DMS79 (cell line): Measurements from ENCODE around the gene MDH1B.
"Not testable (repeated sequence)": the region's sequence is repeated elsewhere in the genome, so short reads cannot be mapped to it uniquely, and the experiment has no call there.

Source experiments
- DNase-seq: peaks from one replicate; lab custom pipeline; 2025; lab: John Stamatoyannopoulos, UW

Gene MDH1B

GRCh38 chr2:206765242-206766056, at the start of gene MDH1B, which contains the start of gene FASTKD2:
Gene MDH1B (minus strand): TSS chr2:206765328. CDS start chr2:206765271, 57 bp downstream.
Gene FASTKD2 (plus strand): TSS chr2:206765606. CDS start chr2:206766694, 1,088 bp downstream.
- DNase-seq, result peak; percentile 87

DNA sequence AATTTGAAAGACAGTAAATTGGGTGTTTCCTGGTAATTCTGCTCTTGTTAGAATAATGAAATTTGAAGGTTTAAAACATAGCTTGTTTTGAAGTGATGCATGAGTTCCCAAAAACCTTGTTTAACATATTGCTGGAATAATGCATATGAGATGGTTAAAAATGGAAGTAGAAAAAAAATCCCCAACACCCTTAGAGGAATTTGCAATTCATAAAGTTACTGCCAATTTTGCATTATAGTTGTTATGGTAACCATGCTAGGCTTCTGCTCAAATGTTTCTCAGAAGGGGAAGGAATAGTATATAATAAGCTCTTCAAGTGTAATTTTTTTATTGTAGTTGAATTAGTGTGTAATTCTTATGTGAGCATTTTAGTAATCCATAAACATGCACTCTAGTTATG, 49.4 kb upstream of the MDH1B start:
- DNase-seq, result no peak

DNA sequence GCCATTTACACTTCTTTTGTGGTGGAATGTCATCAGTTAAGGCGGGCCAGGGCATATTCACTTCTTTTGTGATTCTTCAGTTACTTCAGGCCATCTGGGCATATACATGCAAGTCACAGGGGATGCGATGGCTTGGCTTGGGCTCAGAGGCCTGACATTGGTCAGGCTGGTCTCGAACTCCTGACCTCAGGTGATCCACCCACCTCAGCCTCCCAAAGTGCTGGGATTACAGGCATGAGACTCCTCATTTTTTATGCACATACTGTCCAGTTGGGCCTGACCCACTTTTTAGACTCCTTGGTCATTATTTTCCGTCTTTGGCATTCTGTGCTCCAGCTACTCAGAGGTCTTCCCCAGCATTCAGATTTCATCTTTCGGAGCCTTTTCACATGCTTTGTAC, 47.3 kb upstream of the MDH1B start:
- not testable (repeated sequence) for DNase-seq

DNA sequence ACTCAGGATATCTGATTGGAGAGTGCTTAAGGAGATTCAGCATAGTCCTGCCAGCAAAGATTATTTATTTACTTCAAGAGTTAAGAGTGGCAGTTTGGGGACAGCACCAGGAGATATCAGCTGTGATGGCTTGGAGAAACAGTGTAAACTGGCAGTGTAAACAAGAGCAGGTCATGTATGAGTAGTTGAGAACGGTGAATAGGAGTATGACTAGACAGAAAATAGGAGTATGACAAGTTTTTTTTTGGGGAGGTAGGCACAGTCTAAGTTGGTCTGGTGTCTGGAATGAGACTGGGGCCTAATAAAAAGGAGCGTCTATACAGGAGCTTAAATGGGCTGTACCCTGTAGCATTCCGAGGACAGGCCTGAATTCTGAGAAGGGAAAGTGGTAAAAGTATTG, 42.5 kb upstream of the MDH1B start:
- not testable (repeated sequence) for DNase-seq

GRCh38 chr2:206805887-206806607, 40.9 kb upstream of the MDH1B start:
- DNase-seq, result no peak

DNA sequence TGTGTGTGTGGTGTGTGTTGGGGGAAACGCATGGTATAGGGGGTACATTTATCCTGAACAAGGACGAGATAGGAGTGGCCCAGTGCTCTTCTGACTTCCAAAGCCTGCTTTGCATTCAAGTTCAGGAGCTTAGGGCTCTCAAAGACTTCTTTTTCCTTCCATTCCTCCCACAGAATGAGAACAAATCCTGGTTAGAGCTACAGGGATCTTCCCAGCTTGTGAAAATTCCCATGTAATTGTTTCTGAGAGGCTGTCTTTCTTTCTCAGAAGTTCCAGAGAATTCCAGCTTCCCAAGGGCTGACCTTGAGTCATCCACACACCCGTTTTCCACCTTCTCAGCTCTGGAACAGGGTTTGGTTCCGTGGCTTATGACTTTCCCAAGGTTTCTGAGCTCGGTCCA, 39.2 kb upstream of the MDH1B start:
- DNase-seq, result no peak

GRCh38 chr2:206802654-206803514, 37.8 kb upstream of the MDH1B start:
- no peak for DNase-seq

- DNase-seq, result no peak
Measured at GRCh38 chr2:206801418-206802189, 36.5 kb upstream of the MDH1B start.

- DNase-seq, result peak; percentile 68
Measured at GRCh38 chr2:206800506-206801417, 35.6 kb upstream of the MDH1B start.

DNA sequence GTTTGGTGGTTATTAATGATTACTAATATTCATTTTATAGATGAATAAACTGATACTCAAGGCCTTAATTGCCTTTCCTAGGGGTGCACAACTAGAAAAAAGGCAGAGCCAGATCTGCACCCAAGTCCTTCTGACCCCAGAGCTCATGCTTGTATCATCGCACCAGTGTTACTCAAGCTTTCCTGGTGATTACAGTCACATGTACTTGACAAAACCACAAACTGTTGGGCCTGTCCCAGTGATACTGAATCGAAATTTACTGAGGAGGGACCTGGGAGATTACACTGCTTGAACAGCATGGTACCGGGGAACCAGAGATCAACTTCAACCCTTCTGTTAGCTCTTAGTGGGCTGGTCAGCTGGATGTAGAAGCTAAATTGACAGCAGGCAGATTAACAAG, 34.0 kb upstream of the MDH1B start:
- no peak for DNase-seq

GRCh38 chr2:206798000-206798399, 32.9 kb upstream of the MDH1B start:
- no peak for DNase-seq

DNA sequence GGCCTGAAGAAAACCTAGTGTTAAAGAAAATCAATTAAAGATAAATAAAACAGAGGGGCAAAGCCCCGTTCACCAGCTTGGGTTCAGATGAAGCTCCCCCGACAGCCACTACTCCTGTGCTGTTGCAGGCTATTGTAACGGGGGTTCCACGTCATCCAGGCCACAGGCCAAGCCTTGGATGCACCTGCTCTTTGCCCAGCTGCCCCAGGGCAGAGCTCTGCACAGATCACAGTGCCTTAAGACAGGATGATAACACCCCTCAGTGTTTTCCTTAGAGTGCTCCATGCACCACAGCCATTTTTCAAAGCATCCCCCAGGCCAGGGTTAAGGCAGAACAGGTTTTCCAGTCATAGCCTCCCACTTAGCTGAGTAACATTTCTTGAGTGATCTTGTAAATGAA, 32.2 kb upstream of the MDH1B start:
- DNase-seq, result no peak

DNA sequence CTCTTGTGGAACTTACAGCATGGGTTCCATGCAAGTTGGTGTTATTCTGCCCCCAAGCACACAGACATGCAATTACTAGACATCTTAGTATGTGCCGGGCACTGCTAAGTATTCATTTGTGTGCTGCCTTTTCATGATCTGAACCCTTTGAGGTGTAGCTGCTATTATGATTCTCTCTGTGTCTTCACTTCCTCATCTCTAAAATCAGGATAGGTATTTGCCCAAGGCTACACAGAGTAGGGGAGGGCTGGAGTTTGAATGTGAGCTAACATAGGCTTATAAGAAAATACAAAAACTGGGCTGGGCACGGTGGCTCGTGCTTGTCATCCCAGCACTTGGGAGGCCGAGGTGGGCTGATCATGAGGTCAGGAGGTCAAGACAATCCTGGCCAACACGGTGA, 27.5 kb upstream of the MDH1B start:
- DNase-seq, result no peak

DNA sequence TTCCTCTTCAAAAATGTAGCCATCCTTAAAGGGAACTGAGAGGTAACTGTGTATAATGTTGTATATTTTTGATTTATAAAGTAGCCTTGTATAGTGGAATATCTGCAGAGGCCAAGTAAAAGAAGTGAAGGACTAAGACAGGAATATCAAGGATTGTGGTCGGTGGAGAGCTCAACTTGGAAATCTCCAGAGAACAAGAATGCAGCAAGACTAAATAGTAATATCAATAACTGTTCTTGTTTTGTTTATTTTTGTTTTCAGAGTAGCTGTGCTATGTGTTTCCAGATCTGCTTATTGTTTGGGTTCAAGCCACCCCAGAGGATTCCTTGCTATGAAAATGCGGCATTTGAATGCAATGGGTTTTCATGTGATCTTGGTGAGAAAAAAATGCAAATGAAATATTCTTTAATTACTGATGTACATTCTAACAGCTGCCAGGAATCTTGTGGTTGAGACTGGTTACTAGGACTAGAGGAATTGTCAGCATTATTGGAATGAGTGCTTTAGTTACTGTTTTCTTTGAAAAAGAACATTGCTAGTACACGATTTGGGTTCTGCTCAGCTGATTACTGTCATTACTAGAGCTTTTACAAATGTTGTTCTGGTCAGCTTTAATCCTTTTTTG, 25.3 kb upstream of the MDH1B start:
- DNase-seq, result no peak

- DNase-seq, result no peak
Measured at GRCh38 chr2:206784559-206785353, 19.6 kb upstream of the MDH1B start.

- no peak for DNase-seq
Measured at GRCh38 chr2:206783718-206784117, 18.6 kb upstream of the MDH1B start.

DNA sequence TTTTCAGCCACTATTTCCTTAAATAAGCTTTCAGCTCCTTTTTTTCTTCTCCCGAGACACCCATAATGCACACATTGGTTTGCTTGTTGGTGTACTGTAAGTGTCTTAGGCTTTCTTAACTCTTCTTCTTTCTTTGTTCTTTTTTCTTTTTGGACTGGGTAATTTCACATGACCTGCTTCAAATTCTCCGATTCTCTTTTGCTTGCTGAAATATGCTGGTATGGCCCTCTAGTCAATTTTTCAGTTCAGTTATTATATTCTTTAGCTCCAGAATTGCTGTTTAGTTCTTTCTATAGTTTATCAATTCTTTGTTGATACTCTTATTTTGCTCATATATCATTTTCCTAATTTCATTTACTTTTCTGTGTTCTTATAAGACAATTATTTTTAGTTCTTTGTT, 15.5 kb upstream of the MDH1B start:
- DNase-seq, result no peak

DNA sequence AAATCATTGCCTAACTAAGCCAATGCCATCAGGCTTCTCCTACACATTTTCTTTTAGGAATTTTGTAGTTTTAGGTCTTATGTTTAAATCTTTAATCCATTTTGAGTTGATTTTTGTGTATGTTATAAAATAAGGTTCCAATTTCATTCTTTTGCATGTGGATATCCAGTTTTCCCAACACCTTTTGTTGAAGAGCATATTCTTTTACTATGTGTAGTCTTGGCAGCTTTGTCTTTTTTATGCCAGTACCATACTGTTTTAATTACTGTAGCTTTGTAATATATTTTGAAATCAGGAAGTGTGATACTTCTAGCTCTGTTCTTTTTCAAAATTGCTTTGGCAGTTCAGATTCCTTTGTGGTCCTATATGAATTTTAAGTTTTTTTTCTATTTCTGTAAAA, 11.3 kb upstream of the MDH1B start:
- DNase-seq, result no peak

- no peak for DNase-seq
Measured at GRCh38 chr2:206774871-206775270, 9.7 kb upstream of the MDH1B start.
